MM.1S (cell line): Measurements from ENCODE around the gene SDK1.

ENCODE experiments used
- DNase-seq: peaks from one replicate; pipeline ENCODE4 v3.0.0-alpha.2; 2015
- H2AFZ ChIP-seq: fragments of 300-600 bp; sonication (generic); 2 replicates; pipeline ENCODE4 v1.6.0; 2016; ENCODE audit warnings: antibody characterized with exemption, low read length
- H3F3A ChIP-seq: fragments of 300-600 bp; sonication (generic); 2 replicates; pipeline ENCODE4 v1.6.1; 2016; ENCODE audit warnings: mild to moderate bottlenecking, antibody characterized with exemption, low read length, moderate library complexity, mixed read lengths; ENCODE audit not compliant: insufficient read depth
- H3K27ac ChIP-seq: fragments of 300-600 bp; sonication (generic); 2 replicates; pipeline ENCODE4 v1.5.1; 2016; ENCODE audit warnings: mild to moderate bottlenecking, low read length
- H3K27me3 ChIP-seq: fragments of 300-600 bp; sonication (generic); replicated peaks from 2 replicates; pipeline ENCODE4 v1.6.0; 2016; ENCODE audit warnings: low read length; ENCODE audit not compliant: insufficient read depth
- H3K36me3 ChIP-seq: fragments of 300-600 bp; sonication (generic); replicated peaks from 2 replicates; pipeline ENCODE4 v1.6.1; 2016; ENCODE audit warnings: mild to moderate bottlenecking, low read length, mixed read lengths; ENCODE audit not compliant: insufficient read depth
- H3K4me1 ChIP-seq: fragments of 300-600 bp; sonication (generic); 2 replicates; pipeline ENCODE4 v1.6.1; 2016; ENCODE audit warnings: low read length, mixed read lengths
- H3K4me2 ChIP-seq: fragments of 300-600 bp; sonication (generic); 2 replicates; pipeline ENCODE4 v1.6.0; 2016; ENCODE audit warnings: low read depth, low read length
- H3K4me3 ChIP-seq: fragments of 300-600 bp; sonication (generic); 2 replicates; pipeline ENCODE4 v1.5.1; 2016; ENCODE audit warnings: low read length, mixed read lengths
- H3K79me2 ChIP-seq: fragments of 300-600 bp; sonication (generic); 2 replicates; pipeline ENCODE4 v1.6.1; 2016; ENCODE audit warnings: mixed run types, low read length, mixed read lengths
- H3K9ac ChIP-seq: fragments of 300-600 bp; sonication (generic); 2 replicates; pipeline ENCODE4 v1.6.1; 2016; ENCODE audit warnings: low read length, mixed read lengths
- H3K9me2 ChIP-seq: fragments of 300-600 bp; sonication (generic); replicated peaks from 2 replicates; pipeline ENCODE4 v1.6.1; 2016; ENCODE audit warnings: mild to moderate bottlenecking, low read length, mixed read lengths; ENCODE audit not compliant: insufficient read depth
- H3K9me3 ChIP-seq: fragments of 300-600 bp; sonication (generic); replicated peaks from 2 replicates; pipeline ENCODE4 v1.6.1; 2016; ENCODE audit warnings: mild to moderate bottlenecking, low read length, mixed read lengths; ENCODE audit not compliant: insufficient read depth
- H4K20me1 ChIP-seq: fragments of 300-600 bp; sonication (generic); 2 replicates; pipeline ENCODE4 v1.6.1; 2016; ENCODE audit warnings: mild to moderate bottlenecking, low read length, moderate library complexity, mixed read lengths; ENCODE audit not compliant: insufficient read depth
- CTCF ChIP-seq: fragments of 300-600 bp; sonication (generic); IDR thresholded peaks from 2 replicates; pipeline ENCODE4 v1.5.1; 2016; ENCODE audit warnings: antibody characterized with exemption, low read length, mixed read lengths
- EZH2 ChIP-seq: fragments of 300-600 bp; sonication (generic); optimal IDR thresholded peaks from 2 replicates; pipeline ENCODE3; 2017; ENCODE audit warnings: low read depth, mild to moderate bottlenecking, antibody characterized with exemption, low read length, mixed read lengths
- EZH2phosphoT487 ChIP-seq: fragments of 300-600 bp; sonication (generic); IDR thresholded peaks from 2 replicates; pipeline ENCODE4 v1.6.1; 2018; ENCODE audit warnings: antibody characterized with exemption, low read length

Gene SDK1

DNA sequence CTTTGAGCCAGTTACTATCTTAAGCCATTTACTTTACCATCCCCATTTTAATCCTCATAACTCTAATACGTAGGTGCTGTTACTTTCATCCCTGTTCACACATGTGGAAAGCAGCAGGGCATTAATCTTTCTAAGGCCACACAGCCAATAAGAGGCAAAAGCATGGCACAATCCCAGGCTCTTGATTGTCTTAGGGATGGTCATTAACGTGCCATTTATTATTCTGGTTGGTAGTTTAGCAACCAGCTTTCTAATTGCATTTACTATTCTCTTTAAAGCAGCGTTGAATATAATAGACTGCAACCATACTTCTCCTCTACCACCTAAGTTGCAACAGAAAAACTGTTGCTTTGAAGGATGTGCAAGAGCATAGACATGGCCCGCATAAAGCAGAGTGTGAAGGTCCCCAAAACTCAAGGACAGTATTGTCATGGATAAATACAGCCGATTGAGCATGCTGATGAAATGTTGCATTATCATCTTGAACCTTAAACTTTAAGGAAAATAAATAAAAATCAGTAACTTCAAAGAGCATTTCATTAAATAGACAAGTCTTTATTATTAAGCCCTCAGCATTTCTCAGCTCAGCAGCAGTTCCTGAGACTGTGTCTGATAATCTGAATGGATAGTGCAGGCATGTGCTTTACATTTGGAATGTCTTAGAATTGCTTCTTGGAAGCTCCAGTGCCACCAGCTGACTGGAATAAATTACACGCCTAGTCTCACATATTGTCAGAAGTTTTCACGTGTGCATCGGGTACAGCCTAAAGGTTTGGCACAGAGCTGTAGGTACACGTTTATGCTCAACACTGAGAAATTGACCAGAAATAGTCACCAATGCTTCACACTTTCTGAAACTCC lies 467.1 kb downstream of the SDK1 start:
- no peak for DNase-seq
- no peaks in the 10 kb centered on the region for H3K9me2 ChIP-seq
- no peaks in the 10 kb centered on the region for H3K4me1 ChIP-seq
- H3K27ac ChIP-seq: no peak overlapping the region
- no peaks in the 10 kb centered on the region for H3F3A ChIP-seq
- H2AFZ ChIP-seq: no peak overlapping the region
- no peaks in the 10 kb centered on the region for H3K79me2 ChIP-seq
- H3K36me3 ChIP-seq: no peaks in the 10 kb centered on the region
- H4K20me1 ChIP-seq: no peaks in the 10 kb centered on the region
- H3K4me2 ChIP-seq: no peak overlapping the region
- H3K9ac ChIP-seq: no peak overlapping the region
- no peaks in the 10 kb centered on the region for H3K9me3 ChIP-seq
- TF ChIP-seq EZH2phosphoT487 (no peak), CTCF (no peak), EZH2 (no peak)
- H3K27me3 ChIP-seq: no peaks in the 10 kb centered on the region
- no peak overlapping the region for H3K4me3 ChIP-seq

DNA sequence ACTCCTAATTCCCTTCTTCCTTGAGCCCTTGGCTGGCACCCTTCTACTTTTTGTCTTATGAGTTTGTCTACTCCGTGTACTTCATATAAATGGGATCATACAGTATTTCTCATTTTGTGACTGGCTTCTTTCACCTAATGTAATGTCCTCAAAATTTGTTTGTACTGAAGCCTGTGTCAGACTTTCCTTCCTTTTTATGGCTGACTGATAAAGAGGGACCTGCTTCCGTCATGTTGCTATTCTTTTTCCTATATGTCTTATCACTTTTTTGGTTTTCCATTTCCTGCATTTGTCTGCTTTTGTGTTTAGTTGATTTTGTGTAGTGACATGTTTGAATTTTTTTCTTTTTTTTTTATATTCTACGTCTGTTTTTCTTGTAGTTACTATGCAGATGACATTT lies 470.9 kb downstream of the SDK1 start:
- no peak for DNase-seq
- H3K4me2 ChIP-seq: no peak overlapping the region
- no peak for TF ChIP-seq EZH2
- no peak for TF ChIP-seq CTCF
- no peak for TF ChIP-seq EZH2phosphoT487
- H3K4me1 ChIP-seq: no peaks in the 10 kb centered on the region
- H3F3A ChIP-seq: no peaks in the 10 kb centered on the region
- H3K9ac ChIP-seq: no peak overlapping the region
- no peaks in the 10 kb centered on the region for H4K20me1 ChIP-seq
- H3K36me3 ChIP-seq: no peaks in the 10 kb centered on the region
- H3K79me2 ChIP-seq: no peaks in the 10 kb centered on the region
- H3K9me3 ChIP-seq: no peaks in the 10 kb centered on the region
- no peak overlapping the region for H2AFZ ChIP-seq
- H3K27ac ChIP-seq: no peak overlapping the region
- no peak overlapping the region for H3K4me3 ChIP-seq
- H3K9me2 ChIP-seq: no peaks in the 10 kb centered on the region
- no peaks in the 10 kb centered on the region for H3K27me3 ChIP-seq

DNA sequence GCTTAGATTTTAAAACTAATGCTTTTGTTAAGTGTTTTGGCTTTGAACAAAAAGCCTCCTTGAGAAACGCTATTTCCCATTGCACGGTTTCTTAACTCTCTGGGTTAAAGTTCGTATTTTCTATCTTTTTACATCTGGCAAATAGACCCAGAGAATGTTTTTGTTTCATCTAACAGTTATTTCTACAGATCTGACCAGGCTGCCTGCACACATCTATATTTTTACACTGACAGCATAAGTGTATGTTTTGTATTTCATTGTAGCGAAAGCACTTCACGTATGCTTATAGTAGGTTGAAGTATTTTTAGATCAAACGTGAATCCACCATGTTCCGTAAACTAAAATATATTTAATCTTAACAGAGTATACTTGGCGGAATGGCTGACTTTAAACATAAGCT lies 477.3 kb downstream of the SDK1 start:
- Histone ChIP-seq H3K79me2 (no peaks in the 10 kb centered on the region), H3F3A (no peaks in the 10 kb centered on the region), H3K36me3 (no peaks in the 10 kb centered on the region), H3K9ac (no peak overlapping the region), H3K4me1 (no peaks in the 10 kb centered on the region), H2AFZ (no peak overlapping the region), H3K27ac (no peak overlapping the region), H3K9me3 (no peaks in the 10 kb centered on the region), H4K20me1 (no peaks in the 10 kb centered on the region), H3K4me2 (no peak overlapping the region), H3K27me3 (no peaks in the 10 kb centered on the region), H3K4me3 (no peak overlapping the region), H3K9me2 (no peaks in the 10 kb centered on the region)
- TF ChIP-seq EZH2phosphoT487: no peak
- no peak for TF ChIP-seq CTCF
- no peak for TF ChIP-seq EZH2
- no peak for DNase-seq
